Neural crest cell (in vitro differentiated cells): ENCODE results near the gene RELL2. TPM values are rescaled to one million over a fixed set of nuclear protein-coding genes. Genes with fewer than 3 reads are reported as not detected.

ENCODE experiments used
- DNase-seq: peaks from one replicate; pipeline ENCODE4 v3.0.0; 2021; ENCODE audit warnings: low read depth, mixed read lengths, low spot score
- H3K27ac Mint-ChIP-seq: one replicate; pipeline ENCODE4 v1.8.0; 2021; ENCODE audit warnings: mild to moderate bottlenecking, mixed read lengths; ENCODE audit not compliant: unreplicated experiment
- H3K27me3 Mint-ChIP-seq: 2 replicates; pipeline ENCODE4 v1.8.0; 2021; ENCODE audit warnings: low read depth, mild to moderate bottlenecking, mixed read lengths
- H3K36me3 Mint-ChIP-seq: 2 replicates; pipeline ENCODE4 v1.8.0; 2021; ENCODE audit warnings: low read depth, mild to moderate bottlenecking, mixed read lengths
- H3K4me1 Mint-ChIP-seq: 2 replicates; pipeline ENCODE4 v1.8.0; 2021; ENCODE audit warnings: mixed read lengths
- H3K4me3 Mint-ChIP-seq: one replicate; pipeline ENCODE4 v1.8.0; 2021; ENCODE audit warnings: mild to moderate bottlenecking, mixed read lengths
- H3K9me3 Mint-ChIP-seq: 2 replicates; pipeline ENCODE4 v1.8.0; 2021; ENCODE audit warnings: mixed read lengths
- CTCF ChIP-seq: fragments of 200-600 bp; sonication (generic); conservative IDR thresholded peaks from 2 replicates; pipeline ENCODE4 v1.5.0; 2021; ENCODE audit warnings: antibody characterized with exemption, mild to moderate bottlenecking
- long read RNA-seq: library from polyadenylated mRNA; unstranded; transcript quantifications from one replicate; pipeline ENCODE4 v2.0.0, GENCODE V29; 2020
- total RNA-seq: library from RNA; stranded (reverse); gene quantifications from 2 replicates; pipeline ENCODE4 v1.2.1, GENCODE V29; 2021

The RELL2 gene
- 6.5 and 6.9 TPM in 2 replicates for total RNA-seq
- long read RNA-seq = 0 reads

GRCh38 chr5:141636413-141637122, at the start of gene RELL2, which contains the start of gene HDAC3:
TSS of gene RELL2 (plus strand) at chr5:141636997. CDS start at chr5:141638226, 1,229 bp downstream.
TSS of gene HDAC3 (minus strand) at chr5:141636849. CDS start at chr5:141636790, 59 bp downstream.
- no peaks in the 10 kb centered on the region for H3K9me3 Mint-ChIP-seq
- TF ChIP-seq CTCF = no peak
- H3K36me3 Mint-ChIP-seq = peaks cover 3% of the 10 kb centered on the region

GRCh38 chr5:141590127-141590526, 46.7 kb upstream of the RELL2 start:
- Mint-ChIP-seq H3K27ac (no peak overlapping the region), H3K36me3 (peaks cover 7% of the 10 kb centered on the region), H3K4me1 (peaks cover 10% of the 10 kb centered on the region), H3K9me3 (no peaks in the 10 kb centered on the region), H3K4me3 (no peak overlapping the region), H3K27me3 (no peaks in the 10 kb centered on the region)
- DNase-seq = no peak
- no peak for TF ChIP-seq CTCF

More at GRCh38 chr5:141636413-141637122, at the start of gene RELL2, which contains the start of gene HDAC3:
- H3K27me3 Mint-ChIP-seq = peaks cover 2% of the 10 kb centered on the region
- H3K4me3 Mint-ChIP-seq = peak within 1 kb of the TSS; percentile 97
- peak within 1 kb of the TSS; percentile 84 for H3K27ac Mint-ChIP-seq
- peaks cover 28% of the 10 kb centered on the region for H3K4me1 Mint-ChIP-seq
- peak; percentile 98 for DNase-seq

GRCh38 chr5:141596867-141597266, 39.9 kb upstream of the RELL2 start:
- H3K9me3 Mint-ChIP-seq = no peaks in the 10 kb centered on the region
- H3K27ac Mint-ChIP-seq = no peak overlapping the region
- H3K27me3 Mint-ChIP-seq = no peaks in the 10 kb centered on the region
- no peaks in the 10 kb centered on the region for H3K36me3 Mint-ChIP-seq
- no peaks in the 10 kb centered on the region for H3K4me1 Mint-ChIP-seq
- DNase-seq = no peak
- H3K4me3 Mint-ChIP-seq = no peak overlapping the region
- TF ChIP-seq CTCF = no peak

GRCh38 chr5:141597394-141597793, 39.4 kb upstream of the RELL2 start:
- DNase-seq = no peak
- Mint-ChIP-seq H3K9me3 (no peaks in the 10 kb centered on the region), H3K27ac (peak overlapping the region; percentile 37), H3K4me3 (no peak overlapping the region), H3K4me1 (no peaks in the 10 kb centered on the region), H3K36me3 (no peaks in the 10 kb centered on the region), H3K27me3 (no peaks in the 10 kb centered on the region)
- no peak for TF ChIP-seq CTCF

- DNase-seq = no peak
- no peak for TF ChIP-seq CTCF
- Mint-ChIP-seq H3K4me3 (no peak overlapping the region), H3K27ac (no peak overlapping the region), H3K9me3 (no peaks in the 10 kb centered on the region), H3K27me3 (no peaks in the 10 kb centered on the region), H3K4me1 (no peaks in the 10 kb centered on the region), H3K36me3 (no peaks in the 10 kb centered on the region)
Observed at GRCh38 chr5:141597814-141598213, 39.0 kb upstream of the RELL2 start.
